MCF 10A (cell line): ENCODE measurements around the gene POU2F2. TPM values are rescaled to one million over a fixed set of nuclear protein-coding genes. Genes with fewer than 3 reads are reported as not detected.

ENCODE experiments used
- BruUV-seq: library from RNA; stranded (reverse); fragments of 400-500 nt; replicated peaks from 2 replicates; lab custom pipeline; 2021; lab: Mats Ljungman, UMichigan
- CTCF ChIA-PET: fragments of 300-600 bp; sonication (Branson Sonifier 250); formaldehyde crosslinking; extraction: SDS; loops from one replicate; lab custom pipeline; 2021; ENCODE audit warnings: antibody characterized with exemption, inconsistent platforms; lab: Yijun Ruan, JAX
- POLR2A ChIA-PET: fragments of 300-600, 350-650 bp; sonication (Branson Sonifier 250); formaldehyde crosslinking; extraction: SDS; loops from one replicate; lab custom pipeline; 2020; ENCODE audit warnings: antibody characterized with exemption, inconsistent platforms; lab: Yijun Ruan, JAX
- DNase-seq: peaks from one replicate; pipeline ENCODE4 v3.0.0-alpha.2; 2018; ENCODE audit not compliant: unreplicated experiment
- H3K27ac Mint-ChIP-seq: one replicate; pipeline ENCODE4 v1.8.0; 2022; ENCODE audit warnings: mild to moderate bottlenecking, low read depth, mixed read lengths; ENCODE audit not compliant: unreplicated experiment
- H3K27me3 Mint-ChIP-seq: one replicate; pipeline ENCODE4 v1.8.0; 2022; ENCODE audit warnings: mixed read lengths; ENCODE audit not compliant: insufficient read depth, unreplicated experiment
- H3K36me3 Mint-ChIP-seq: one replicate; pipeline ENCODE4 v1.8.0; 2022; ENCODE audit warnings: mild to moderate bottlenecking, moderate library complexity, mixed read lengths; ENCODE audit not compliant: insufficient read depth, unreplicated experiment
- H3K4me1 Mint-ChIP-seq: one replicate; pipeline ENCODE4 v1.8.0; 2022; ENCODE audit warnings: mixed read lengths; ENCODE audit not compliant: insufficient read depth, unreplicated experiment
- H3K4me3 Mint-ChIP-seq: one replicate; pipeline ENCODE4 v1.8.0; 2022; ENCODE audit warnings: mild to moderate bottlenecking, moderate library complexity, mixed read lengths; ENCODE audit not compliant: unreplicated experiment
- H3K9me3 Mint-ChIP-seq: one replicate; pipeline ENCODE4 v1.8.0; 2022; ENCODE audit warnings: mixed read lengths; ENCODE audit not compliant: unreplicated experiment
- CTCF ChIP-seq: fragments of 200-600 bp; IDR thresholded peaks from one replicate; pipeline ENCODE4 v1.8.0; 2022; ENCODE audit warnings: antibody characterized with exemption, mild to moderate bottlenecking; ENCODE audit not compliant: unreplicated experiment
- intact Hi-C: fragments of 100-400 bp; cut with micrococcal nuclease; formaldehyde crosslinking; loops from 2 replicates; pipeline ENCODE4 v1.14.1; 2022
- total RNA-seq: library from RNA; stranded (reverse); gene quantifications from 2 replicates; pipeline ENCODE4 v1.2.3, GENCODE V29; 2022

POU2F2 gene
- total RNA-seq, 1 experiment from 2014 or later = 0.70 TPM

- H3K27ac Mint-ChIP-seq = no peak overlapping the region
- ChIA-PET POLR2A (interaction anchor here (0.7 kb wide), 1 partner anchor 62 kb away, joined by 3 read pairs; no protein-coding TSS in a partner anchor), CTCF (interaction anchor here (0.6 to 2.6 kb wide), 6 partner anchors 9 to 91 kb away, joined by 3 to 14 read pairs (median 4); partner anchors contain the start of gene POU2F2)
- peaks cover 8% of the 10 kb centered on the region for H3K4me1 Mint-ChIP-seq
- DNase-seq = no peak
- BruUV-seq = no TSS peak
- H3K27me3 Mint-ChIP-seq = peaks cover 25% of the 10 kb centered on the region
- intact Hi-C loops = no loop called here
- TF ChIP-seq CTCF = no peak
- no peaks in the 10 kb centered on the region for H3K36me3 Mint-ChIP-seq
- no peaks in the 10 kb centered on the region for H3K9me3 Mint-ChIP-seq
- no peak overlapping the region for H3K4me3 Mint-ChIP-seq
These were observed 42.9 kb upstream of the POU2F2 start for GRCh38 chr19:42174958-42175734.

GRCh38 chr19:42174188-42174587 lies 41.9 kb upstream of the POU2F2 start:
- BruUV-seq = no TSS peak
- Mint-ChIP-seq H3K27me3 (peaks cover 25% of the 10 kb centered on the region), H3K9me3 (no peaks in the 10 kb centered on the region), H3K4me1 (peaks cover 8% of the 10 kb centered on the region), H3K27ac (no peak overlapping the region), H3K4me3 (no peak overlapping the region), H3K36me3 (no peaks in the 10 kb centered on the region)
- intact Hi-C loops = no loop called here
- ChIA-PET POLR2A (no interaction called here), CTCF (interaction anchor here (2.1 to 2.6 kb wide), 2 partner anchors 10 to 65 kb away, joined by 5 to 14 read pairs; no protein-coding TSS in a partner anchor)
- no peak for TF ChIP-seq CTCF
- no peak for DNase-seq

GRCh38 chr19:42173695-42174094 lies 41.4 kb upstream of the POU2F2 start:
- Mint-ChIP-seq H3K36me3 (no peaks in the 10 kb centered on the region), H3K9me3 (no peaks in the 10 kb centered on the region), H3K4me3 (no peak overlapping the region), H3K27me3 (peaks cover 25% of the 10 kb centered on the region), H3K27ac (no peak overlapping the region), H3K4me1 (peaks cover 8% of the 10 kb centered on the region)
- intact Hi-C loops = no loop called here
- ChIA-PET CTCF (no interaction called here), POLR2A (no interaction called here)
- no TSS peak for BruUV-seq
- no peak for TF ChIP-seq CTCF
- DNase-seq = no peak

- Mint-ChIP-seq H3K36me3 (no peaks in the 10 kb centered on the region), H3K4me3 (no peak overlapping the region), H3K4me1 (peaks cover 8% of the 10 kb centered on the region), H3K27me3 (peaks cover 25% of the 10 kb centered on the region), H3K9me3 (no peaks in the 10 kb centered on the region), H3K27ac (no peak overlapping the region)
- DNase-seq = no peak
- CTCF ChIA-PET = interaction anchor here (0.6 to 1.7 kb wide), 6 partner anchors 11 to 323 kb away, joined by 3 to 4 read pairs (median 3); no protein-coding TSS in a partner anchor
- TF ChIP-seq CTCF = no peak
- POLR2A ChIA-PET = no interaction called here
- BruUV-seq = no TSS peak
- intact Hi-C loops = no loop called here
These were observed 40.0 kb upstream of the POU2F2 start for GRCh38 chr19:42172261-42172660.
